ENCODE data around the gene MAST3. TPM values are rescaled to one million over a fixed set of nuclear protein-coding genes. Genes with fewer than 3 reads are reported as not detected.
A peak's percentile ranks its signal among the peaks of the same experiment; 100 is the strongest.

Gene MAST3
- total RNA-seq, 2 donors from 2014 or later, result 22.4 to 23.2 TPM

GRCh38 chr19:18140473-18140872 lies 42.9 kb downstream of the MAST3 start:
- Mint-ChIP-seq H3K27ac (no peak overlapping the region), H3K4me1 (ENCODE audit: low read depth) (no peaks in the 10 kb centered on the region), H3K9me3 (no peaks in the 10 kb centered on the region), H3K4me3 (no peak overlapping the region), H3K36me3 (ENCODE audit: insufficient read depth in 2 of 2) (peaks cover 11 to 16% of the 10 kb centered on the region in 2 donors), H3K27me3 (ENCODE audit: low read depth) (no peaks in the 10 kb centered on the region)
- no peak for DNase-seq
- ATAC-seq (replicated peaks in 1 of 2), result no peak

DNA sequence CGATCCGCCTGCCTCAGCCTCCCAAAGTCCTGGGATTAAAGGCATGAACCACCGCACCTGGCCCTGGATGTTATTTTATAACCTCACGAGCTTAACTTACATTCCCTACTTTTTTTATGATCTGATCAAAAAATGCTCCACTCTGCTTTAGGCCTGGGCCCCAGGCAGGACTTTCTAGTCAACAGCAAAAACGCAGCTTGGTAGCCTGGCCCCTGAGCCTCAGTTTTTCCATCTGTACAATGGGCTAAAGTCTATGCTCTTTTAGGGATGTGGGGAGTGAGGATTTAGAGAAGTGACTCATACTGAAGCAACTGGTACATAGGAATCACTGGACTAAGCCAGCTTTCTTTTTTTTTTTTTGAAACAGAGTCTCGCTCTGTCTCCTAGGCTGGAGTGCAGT lies 43.5 kb downstream of the MAST3 start:
- no peaks in the 10 kb centered on the region for H3K27me3 Mint-ChIP-seq (ENCODE audit: low read depth)
- H3K9me3 Mint-ChIP-seq, result no peaks in the 10 kb centered on the region
- H3K4me1 Mint-ChIP-seq (ENCODE audit: low read depth), result no peaks in the 10 kb centered on the region
- DNase-seq (no peak), ATAC-seq (replicated peaks in 1 of 2) (no peak)
- H3K27ac Mint-ChIP-seq, result no peak overlapping the region
- H3K36me3 Mint-ChIP-seq (ENCODE audit: insufficient read depth in 2 of 2), result peaks cover 11 to 16% of the 10 kb centered on the region in 2 donors
- H3K4me3 Mint-ChIP-seq, result no peak overlapping the region

DNA sequence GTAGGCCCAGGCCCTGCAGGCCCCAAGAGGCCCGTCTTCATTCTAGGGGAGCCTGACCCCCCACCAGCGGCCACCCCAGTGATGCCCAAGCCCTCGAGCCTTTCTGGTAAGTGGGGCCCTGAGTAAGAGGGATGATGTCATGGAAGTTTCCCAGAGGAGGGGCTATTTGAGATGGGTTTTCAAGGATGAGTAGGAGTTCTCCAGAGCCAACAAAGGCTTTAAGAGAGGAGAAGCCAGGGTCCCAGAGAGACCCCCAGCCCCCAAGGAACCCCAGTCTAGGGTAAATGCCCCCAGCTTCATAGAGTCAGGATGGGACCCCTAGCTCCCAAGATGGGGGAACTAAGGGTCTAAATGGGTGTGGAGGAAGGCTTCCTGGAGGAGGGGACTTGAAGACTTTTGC lies 46.3 kb downstream of the MAST3 start:
- H3K36me3 Mint-ChIP-seq (ENCODE audit: insufficient read depth in 2 of 2), result peaks cover 11 to 18% of the 10 kb centered on the region in 2 donors
- ATAC-seq (replicated peaks in 1 of 2), result no peak
- no peak overlapping the region for H3K4me3 Mint-ChIP-seq
- H3K27me3 Mint-ChIP-seq (ENCODE audit: low read depth), result no peaks in the 10 kb centered on the region
- DNase-seq, result no peak
- no peaks in the 10 kb centered on the region for H3K4me1 Mint-ChIP-seq (ENCODE audit: low read depth)
- H3K27ac Mint-ChIP-seq, result no peak overlapping the region
- H3K9me3 Mint-ChIP-seq, result no peaks in the 10 kb centered on the region

GRCh38 chr19:18144361-18144760 lies 46.8 kb downstream of the MAST3 start:
- H3K4me1 Mint-ChIP-seq (ENCODE audit: low read depth), result no peaks in the 10 kb centered on the region
- no peaks in the 10 kb centered on the region for H3K9me3 Mint-ChIP-seq
- H3K36me3 Mint-ChIP-seq (ENCODE audit: insufficient read depth in 2 of 2), result peaks cover 9 to 18% of the 10 kb centered on the region in 2 donors
- no peak for DNase-seq
- ATAC-seq (replicated peaks in 1 of 2), result no peak
- no peak overlapping the region for H3K4me3 Mint-ChIP-seq
- no peak overlapping the region for H3K27ac Mint-ChIP-seq
- H3K27me3 Mint-ChIP-seq (ENCODE audit: low read depth), result no peaks in the 10 kb centered on the region

DNA sequence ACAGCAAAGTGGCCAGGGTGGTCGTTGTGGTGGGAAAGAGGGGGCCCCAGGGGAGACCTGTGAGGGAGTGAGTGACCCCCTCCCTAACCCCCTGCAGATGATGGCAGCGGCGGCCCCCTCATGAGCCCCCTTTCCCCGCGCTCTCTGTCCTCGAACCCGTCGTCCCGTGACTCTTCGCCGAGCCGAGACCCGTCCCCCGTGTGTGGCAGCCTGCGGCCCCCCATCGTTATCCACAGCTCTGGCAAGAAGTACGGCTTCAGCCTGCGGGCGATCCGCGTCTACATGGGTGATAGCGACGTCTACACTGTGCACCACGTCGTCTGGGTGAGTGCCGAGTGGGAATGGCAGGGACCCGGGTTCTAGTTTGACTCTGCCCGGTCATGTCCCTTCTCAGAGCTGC lies 47.3 kb downstream of the MAST3 start:
- no peaks in the 10 kb centered on the region for H3K27me3 Mint-ChIP-seq (ENCODE audit: low read depth)
- no peaks in the 10 kb centered on the region for H3K4me1 Mint-ChIP-seq (ENCODE audit: low read depth)
- no peaks in the 10 kb centered on the region for H3K9me3 Mint-ChIP-seq
- peaks cover 9 to 18% of the 10 kb centered on the region in 2 donors for H3K36me3 Mint-ChIP-seq (ENCODE audit: insufficient read depth in 2 of 2)
- DNase-seq (no peak), ATAC-seq (replicated peaks in 1 of 2) (no peak)
- H3K27ac Mint-ChIP-seq, result no peak overlapping the region
- H3K4me3 Mint-ChIP-seq, result no peak overlapping the region

DNA sequence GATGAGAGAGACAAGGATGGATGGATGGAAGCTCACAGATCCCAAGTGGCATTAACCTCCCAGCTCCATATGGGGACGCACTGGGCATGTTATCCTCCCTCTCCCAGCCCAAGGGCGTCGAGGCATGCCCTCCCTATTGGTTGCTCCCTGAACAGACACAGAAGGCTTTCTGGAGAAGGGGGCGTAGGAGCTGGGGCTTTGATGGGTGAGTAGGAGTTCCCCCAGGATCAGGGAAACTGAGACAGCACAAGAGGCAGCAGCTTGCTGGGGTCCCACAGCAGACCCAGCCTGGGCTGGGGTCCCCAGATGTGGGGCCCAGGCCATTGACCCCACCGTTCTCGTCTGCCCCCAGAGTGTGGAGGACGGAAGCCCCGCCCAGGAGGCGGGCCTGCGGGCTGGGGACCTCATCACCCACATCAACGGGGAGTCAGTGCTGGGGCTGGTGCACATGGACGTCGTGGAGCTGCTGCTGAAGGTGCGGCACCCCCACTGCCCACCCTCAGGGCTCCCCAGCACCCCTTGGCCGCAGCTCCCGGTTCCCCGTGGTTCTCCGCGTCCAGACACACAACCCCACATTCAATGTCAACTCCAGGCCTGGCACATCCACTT lies 47.9 kb downstream of the MAST3 start:
- no peak overlapping the region for H3K27ac Mint-ChIP-seq
- no peaks in the 10 kb centered on the region for H3K9me3 Mint-ChIP-seq
- no peaks in the 10 kb centered on the region for H3K4me1 Mint-ChIP-seq (ENCODE audit: low read depth)
- DNase-seq (no peak), ATAC-seq (replicated peaks in 1 of 2) (no peak)
- peaks cover 6 to 15% of the 10 kb centered on the region in 2 donors for H3K36me3 Mint-ChIP-seq (ENCODE audit: insufficient read depth in 2 of 2)
- H3K4me3 Mint-ChIP-seq, result no peak overlapping the region
- H3K27me3 Mint-ChIP-seq (ENCODE audit: low read depth), result no peaks in the 10 kb centered on the region

GRCh38 chr19:18147396-18147795 lies 49.8 kb downstream of the MAST3 start:
- Mint-ChIP-seq H3K27ac (no peak overlapping the region), H3K4me3 (no peak overlapping the region), H3K36me3 (ENCODE audit: insufficient read depth in 2 of 2) (peaks cover 5 to 12% of the 10 kb centered on the region in 2 donors), H3K27me3 (ENCODE audit: low read depth) (no peaks in the 10 kb centered on the region), H3K9me3 (no peaks in the 10 kb centered on the region), H3K4me1 (ENCODE audit: low read depth) (peaks cover 13% of the 10 kb centered on the region)
- ATAC-seq (replicated peaks in 1 of 2) (no peak), DNase-seq (no peak)

- Mint-ChIP-seq H3K9me3 (no peaks in the 10 kb centered on the region), H3K4me3 (no peak overlapping the region), H3K27ac (no peak overlapping the region), H3K36me3 (ENCODE audit: insufficient read depth in 2 of 2) (peaks cover 3 to 8% of the 10 kb centered on the region in 2 donors), H3K4me1 (ENCODE audit: low read depth) (peaks cover 23% of the 10 kb centered on the region), H3K27me3 (ENCODE audit: low read depth) (no peaks in the 10 kb centered on the region)
- ATAC-seq (replicated peaks in 1 of 2) (no peak), DNase-seq (no peak)
These were observed 52.0 kb downstream of the MAST3 start for GRCh38 chr19:18149596-18149975.

GRCh38 chr19:18150776-18151624 lies 53.4 kb downstream of the MAST3 start:
- DNase-seq, result no peak
- Mint-ChIP-seq H3K4me1 (ENCODE audit: low read depth) (peaks cover 24% of the 10 kb centered on the region), H3K9me3 (no peaks in the 10 kb centered on the region), H3K27me3 (ENCODE audit: low read depth) (no peaks in the 10 kb centered on the region), H3K4me3 (peak overlapping the region; percentile 73 to 79), H3K36me3 (ENCODE audit: insufficient read depth in 2 of 2) (peaks cover 0 to 4% of the 10 kb centered on the region in 2 donors), H3K27ac (peak overlapping the region; percentile 64)
- no peak for ATAC-seq (replicated peaks in 1 of 2)

DNA sequence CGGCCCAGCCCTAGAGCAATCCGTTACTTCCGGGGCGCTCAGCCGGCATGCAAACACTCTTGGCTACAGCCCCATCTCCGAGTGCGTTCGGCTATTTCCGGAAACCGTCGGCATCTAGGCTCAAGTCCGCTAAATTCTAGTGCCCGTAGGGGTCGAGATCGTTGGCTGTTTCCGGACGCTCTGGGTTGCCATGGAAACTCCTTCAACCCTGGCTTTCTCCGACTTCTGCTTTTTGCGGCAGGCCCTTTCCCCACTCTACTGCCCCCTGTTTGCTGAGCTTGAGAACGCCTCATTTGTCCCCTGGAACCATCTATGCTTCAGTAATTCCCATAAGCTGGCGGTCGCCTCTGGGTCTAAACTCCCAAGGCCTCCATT lies 54.9 kb downstream of the MAST3 start:
- Mint-ChIP-seq H3K4me3 (peak overlapping the region; percentile 73 to 79), H3K4me1 (ENCODE audit: low read depth) (peaks cover 31% of the 10 kb centered on the region), H3K27ac (peak overlapping the region; percentile 64), H3K36me3 (ENCODE audit: insufficient read depth in 2 of 2) (peaks cover 0 to 1% of the 10 kb centered on the region in 2 donors), H3K9me3 (no peaks in the 10 kb centered on the region), H3K27me3 (ENCODE audit: low read depth) (no peaks in the 10 kb centered on the region)
- DNase-seq, result peak; percentile 98 to 99
- peak; percentile 75 for ATAC-seq (replicated peaks in 1 of 2)

- ATAC-seq (replicated peaks in 1 of 2) (peak; percentile 90 to 91), DNase-seq (peak; percentile 100)
- peaks cover 0 to 1% of the 10 kb centered on the region in 2 donors for H3K36me3 Mint-ChIP-seq (ENCODE audit: insufficient read depth in 2 of 2)
- peaks cover 31% of the 10 kb centered on the region for H3K4me1 Mint-ChIP-seq (ENCODE audit: low read depth)
- peak within 1 kb of the TSS; percentile 81 to 90 for H3K4me3 Mint-ChIP-seq
- H3K9me3 Mint-ChIP-seq, result no peaks in the 10 kb centered on the region
- peak within 1 kb of the TSS; percentile 64 for H3K27ac Mint-ChIP-seq
- no peaks in the 10 kb centered on the region for H3K27me3 Mint-ChIP-seq (ENCODE audit: low read depth)
These were observed 55.4 kb downstream of the MAST3 start, which contains the start of gene PIK3R2 for GRCh38 chr19:18152817-18153555. TSS of gene PIK3R2 (plus strand) at chr19:18153163. CDS start at chr19:18155880, 2,717 bp downstream.

DNA sequence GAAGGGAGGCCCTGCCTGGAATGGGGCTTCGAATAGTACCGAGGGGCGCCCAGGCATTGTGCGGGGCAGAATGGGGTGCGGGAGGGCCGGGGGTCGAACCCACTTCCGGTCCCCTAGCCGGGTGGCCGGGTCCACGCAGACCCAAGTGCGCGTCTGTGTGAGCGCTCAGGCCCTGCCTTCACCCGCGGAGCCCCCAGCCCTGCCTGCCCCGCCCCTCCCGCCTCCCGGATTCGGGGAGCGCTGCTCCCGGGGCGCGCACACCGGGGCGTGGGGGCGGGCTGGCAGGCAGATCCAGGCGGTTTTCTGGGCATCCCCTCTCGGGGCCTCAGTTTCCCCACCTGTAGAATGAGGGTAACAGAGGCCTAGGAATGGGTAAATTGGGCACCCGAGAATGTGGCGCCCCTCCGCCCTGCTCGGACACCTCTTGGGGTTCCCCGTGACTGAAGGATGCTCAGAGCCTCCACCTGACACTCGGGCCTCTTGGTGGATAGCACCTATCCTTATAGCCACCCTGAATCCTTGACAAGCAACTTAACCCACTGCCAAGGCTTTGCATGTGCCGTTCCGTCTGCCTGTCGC lies 56.1 kb downstream of the MAST3 start:
- Mint-ChIP-seq H3K9me3 (no peaks in the 10 kb centered on the region), H3K27me3 (ENCODE audit: low read depth) (no peaks in the 10 kb centered on the region), H3K27ac (peak overlapping the region; percentile 40), H3K4me1 (ENCODE audit: low read depth) (peaks cover 31% of the 10 kb centered on the region), H3K36me3 (ENCODE audit: insufficient read depth in 2 of 2) (peaks cover 0 to 1% of the 10 kb centered on the region in 2 donors), H3K4me3 (peak overlapping the region; percentile 81 to 90)
- ATAC-seq (replicated peaks in 1 of 2) (no peak), DNase-seq (peak; percentile 41)

Data from activated T-cell treated with anti-CD3 and anti-CD28 coated beads, Interleukin-2, amount 50 U/mL, for 72 hours (primary cell).